ENCODE results near the gene ZC3H4.
A peak's percentile ranks its signal among the peaks of the same experiment; 100 is the strongest.
"Not testable (repeated sequence)": the region's sequence is repeated elsewhere in the genome, so short reads cannot be mapped to it uniquely, and the experiment has no call there.

Gene ZC3H4

DNA sequence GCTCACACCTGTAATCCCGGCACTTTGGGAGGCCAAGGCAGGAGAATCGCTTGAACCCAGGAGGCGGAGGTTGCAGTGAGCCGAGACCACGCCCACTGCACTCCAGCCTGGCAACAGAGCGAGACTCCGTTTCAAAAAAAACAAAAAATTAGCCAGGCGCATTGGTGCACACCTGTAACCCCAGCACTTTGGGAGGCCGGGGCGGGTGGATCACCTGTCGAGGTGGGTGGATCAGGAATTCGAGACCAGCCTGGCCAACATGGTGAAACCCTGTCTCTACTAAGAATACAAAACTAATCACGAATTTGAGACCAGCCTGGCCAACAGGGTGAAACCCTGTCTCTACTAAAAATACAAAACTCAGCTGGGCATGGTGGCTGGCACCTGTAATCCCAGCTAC lies 35.2 kb downstream of the ZC3H4 start:
- not testable (repeated sequence) for DNase-seq

DNA sequence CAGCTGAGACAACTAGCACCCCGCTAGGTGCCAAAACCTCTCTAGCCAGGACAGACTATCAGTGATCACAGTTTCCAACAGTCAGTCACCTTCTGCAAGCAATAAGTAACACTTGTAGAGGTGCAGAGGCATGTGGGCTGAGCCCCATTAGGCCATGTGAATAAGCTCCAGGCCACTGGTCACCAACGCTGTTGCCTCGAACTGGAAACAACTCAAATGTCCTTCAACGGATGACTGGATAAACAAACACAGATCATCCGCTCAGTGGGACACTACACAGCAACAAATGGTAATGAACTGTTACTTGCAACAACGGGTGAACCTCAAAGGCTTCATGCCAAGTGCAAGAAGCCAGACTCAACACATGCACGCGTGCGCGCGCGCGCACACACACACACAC lies 37.6 kb downstream of the ZC3H4 start:
- DNase-seq: no peak

DNA sequence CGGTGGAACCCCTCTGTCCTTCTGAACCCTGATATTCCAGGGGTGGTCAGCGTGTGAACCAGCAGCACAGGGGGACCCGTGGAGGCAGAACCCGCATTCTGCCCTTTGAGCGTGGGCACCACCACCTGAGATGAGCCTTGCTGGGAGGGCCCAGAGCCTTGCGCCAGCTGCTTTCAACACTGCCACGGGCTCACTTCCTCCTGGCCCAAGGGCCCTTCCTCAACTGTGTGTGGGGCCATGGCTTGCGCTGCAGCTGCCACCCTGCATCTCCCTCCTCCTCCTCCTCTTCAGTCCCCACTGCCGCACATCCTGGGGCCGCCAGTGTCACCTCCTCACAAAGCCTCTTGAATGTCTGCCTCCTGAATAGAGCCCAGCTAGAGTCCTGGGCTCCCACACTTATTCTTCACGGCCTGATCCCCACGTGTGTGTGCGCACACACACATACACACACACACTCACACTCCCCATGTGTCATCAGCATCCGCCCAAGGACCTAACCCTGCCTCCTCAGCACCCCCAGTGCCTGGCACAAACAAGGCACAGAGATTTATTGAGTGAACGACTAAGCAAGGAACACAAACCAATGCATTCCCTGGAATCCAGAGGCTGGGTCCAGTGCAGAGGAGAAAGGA lies 38.3 kb downstream of the ZC3H4 start:
- DNase-seq: no peak

DNA sequence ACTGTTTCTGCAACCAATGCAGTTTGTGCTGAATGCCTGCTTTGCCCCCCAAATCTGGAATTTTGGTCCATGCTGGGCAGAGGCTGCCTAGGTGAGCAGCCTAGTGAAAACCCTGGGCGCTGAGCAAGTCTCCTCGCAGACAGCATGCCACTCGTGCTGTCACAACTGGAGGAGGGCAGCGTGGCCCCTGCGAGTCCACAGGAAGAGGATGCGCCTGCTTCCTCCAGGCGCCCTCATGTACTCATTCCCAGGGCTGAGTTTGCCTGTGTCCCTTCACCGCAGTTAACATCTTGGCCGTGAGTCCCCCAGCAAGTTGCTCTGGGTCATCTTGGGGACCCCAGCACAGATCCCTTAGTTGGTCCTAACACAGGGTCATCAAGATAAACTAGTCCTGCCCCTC lies 39.0 kb downstream of the ZC3H4 start:
- no peak for DNase-seq

DNA sequence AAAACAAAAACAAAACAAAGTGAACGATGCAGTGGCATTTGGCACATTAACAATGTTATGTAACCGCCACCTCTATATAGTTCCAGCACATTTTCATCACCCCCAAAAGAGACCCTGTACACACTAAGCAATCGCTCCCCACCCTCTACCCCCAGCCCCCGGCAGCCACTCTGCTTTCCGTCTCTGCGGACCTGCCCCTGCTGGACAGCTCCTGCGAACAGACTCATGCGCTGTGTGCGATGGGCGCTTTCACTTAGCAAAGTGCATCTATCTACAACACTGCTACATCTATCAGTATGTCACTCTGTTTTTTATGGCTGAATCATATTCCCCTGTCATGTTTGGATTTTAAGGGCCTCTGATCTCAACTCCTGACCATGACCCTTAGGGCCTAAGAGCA lies 40.0 kb downstream of the ZC3H4 start:
- DNase-seq: no peak

DNA sequence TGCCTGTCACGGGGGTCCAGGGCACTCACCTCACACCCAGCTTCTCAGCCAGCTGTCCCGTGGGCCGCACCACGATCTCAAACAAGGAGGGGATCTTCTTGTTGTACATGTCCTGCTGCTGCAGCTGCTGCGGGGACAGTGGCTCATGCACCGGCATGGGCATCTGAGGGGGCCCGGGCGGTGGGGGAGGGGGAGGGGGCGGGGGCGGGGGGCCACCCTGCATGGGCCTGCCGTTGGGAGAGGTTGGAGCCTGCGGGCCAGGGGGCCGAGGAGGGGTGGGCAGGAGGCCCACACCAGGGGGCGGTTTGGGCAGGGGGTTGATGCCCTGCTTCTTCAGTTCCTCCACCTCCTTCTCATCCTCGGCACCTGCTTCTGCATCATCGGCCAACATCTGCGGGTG lies 41.3 kb downstream of the ZC3H4 start:
- DNase-seq: no peak

DNA sequence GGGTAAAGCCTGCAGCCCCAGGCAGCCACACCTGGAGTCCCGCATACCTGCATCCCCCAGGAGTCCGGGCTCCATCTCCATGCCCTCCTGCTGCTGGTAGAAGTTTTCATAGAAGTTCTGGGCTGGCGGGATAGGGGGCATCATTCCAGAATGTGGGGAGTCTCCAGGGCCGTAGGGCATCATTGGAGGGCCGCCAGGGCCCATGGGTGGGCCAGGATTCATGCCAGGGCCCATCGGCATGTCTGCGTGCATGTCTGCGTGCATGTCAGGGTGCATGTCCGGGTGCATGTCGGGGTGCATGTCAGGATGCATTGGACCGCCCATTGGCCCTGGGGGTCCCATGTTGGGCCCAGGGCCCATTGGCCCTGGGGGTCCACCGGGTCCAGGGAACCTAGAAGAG lies 41.8 kb downstream of the ZC3H4 start:
- DNase-seq: no peak

DNA sequence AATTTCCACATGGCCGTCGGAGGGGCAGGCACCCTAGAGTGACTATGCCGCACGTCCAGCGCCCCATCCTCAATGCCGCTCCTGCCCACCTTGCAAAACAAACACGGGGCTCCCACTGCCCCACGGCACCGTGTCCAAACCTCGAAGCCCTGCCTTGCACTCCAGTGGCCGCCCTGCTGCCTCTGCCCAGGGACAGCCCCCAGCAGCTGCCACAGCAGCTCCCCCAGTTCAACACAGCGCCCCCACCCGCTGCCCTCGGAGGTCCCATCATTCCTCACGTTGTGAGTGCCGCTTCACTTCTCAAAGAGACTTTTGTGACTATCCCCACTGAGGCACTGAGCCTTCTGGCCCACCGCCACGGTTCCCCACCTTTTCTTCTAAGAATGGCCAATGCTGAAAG lies 42.8 kb downstream of the ZC3H4 start:
- DNase-seq: no peak

DNA sequence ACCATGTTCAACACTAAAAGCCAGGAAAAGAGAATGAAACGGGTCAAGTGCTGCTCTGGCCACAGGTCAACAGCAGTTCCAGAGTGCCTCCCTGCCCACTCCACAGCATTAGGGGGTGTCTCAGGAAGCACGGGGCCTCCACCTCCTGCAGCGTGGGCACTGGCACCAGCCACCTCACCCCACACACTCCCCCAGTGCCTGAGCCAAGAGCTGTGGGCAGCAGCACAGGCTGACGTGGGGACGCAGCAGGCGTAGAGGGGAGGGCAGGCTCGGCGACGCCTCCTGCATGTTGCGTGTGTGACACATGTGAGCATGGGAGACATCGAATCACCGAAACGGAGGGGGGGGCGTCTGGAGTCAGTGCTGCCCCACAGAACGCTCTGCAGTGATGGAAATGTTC lies 43.8 kb downstream of the ZC3H4 start:
- DNase-seq: no peak

DNA sequence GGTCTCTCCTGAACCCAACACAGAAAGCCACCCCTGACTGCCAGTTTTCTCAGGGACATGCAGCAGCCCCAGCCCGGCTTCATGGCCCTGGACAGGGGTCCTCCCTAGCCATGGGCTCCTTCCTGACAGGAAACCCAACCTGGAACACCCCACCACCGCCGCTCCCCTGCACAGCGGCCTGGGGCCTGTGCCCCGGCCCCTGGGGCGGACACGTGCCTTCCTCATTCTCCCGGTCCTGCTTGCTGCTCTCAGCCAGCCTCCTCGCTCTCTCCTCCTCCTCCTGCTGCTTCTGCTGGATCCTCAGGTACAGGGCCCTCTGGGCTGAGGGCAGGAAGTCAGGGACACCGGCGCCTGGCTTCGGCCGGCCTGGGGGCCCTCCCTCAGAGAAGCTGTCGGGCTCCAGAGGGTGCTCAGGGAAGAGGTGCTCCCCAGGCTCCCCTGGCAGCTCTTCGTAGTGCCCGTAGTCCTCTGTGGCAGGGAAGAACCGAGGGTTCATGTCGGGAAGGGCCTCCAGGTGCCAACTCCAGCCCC lies 44.6 kb downstream of the ZC3H4 start:
- DNase-seq: no peak

DNA sequence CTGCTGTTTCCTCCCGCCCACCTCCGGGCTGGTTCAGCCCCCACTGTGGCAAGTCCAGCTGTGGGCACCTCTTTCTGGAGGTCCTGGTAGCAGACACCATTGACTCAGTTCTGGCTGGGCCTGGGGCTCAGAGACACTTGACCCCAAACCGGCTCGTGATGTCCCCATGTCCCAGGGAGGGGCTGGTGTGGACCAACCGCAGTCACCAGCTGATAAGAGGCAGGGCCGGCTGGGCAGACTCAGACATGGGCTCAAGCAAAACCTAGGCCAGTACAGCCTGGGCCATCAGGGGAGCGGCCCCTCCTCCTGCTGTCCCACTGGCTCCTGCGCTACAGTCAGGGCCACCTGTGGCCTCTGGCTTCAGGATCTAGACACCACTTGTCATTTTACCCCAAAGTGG lies 45.3 kb downstream of the ZC3H4 start:
- no peak for DNase-seq

DNA sequence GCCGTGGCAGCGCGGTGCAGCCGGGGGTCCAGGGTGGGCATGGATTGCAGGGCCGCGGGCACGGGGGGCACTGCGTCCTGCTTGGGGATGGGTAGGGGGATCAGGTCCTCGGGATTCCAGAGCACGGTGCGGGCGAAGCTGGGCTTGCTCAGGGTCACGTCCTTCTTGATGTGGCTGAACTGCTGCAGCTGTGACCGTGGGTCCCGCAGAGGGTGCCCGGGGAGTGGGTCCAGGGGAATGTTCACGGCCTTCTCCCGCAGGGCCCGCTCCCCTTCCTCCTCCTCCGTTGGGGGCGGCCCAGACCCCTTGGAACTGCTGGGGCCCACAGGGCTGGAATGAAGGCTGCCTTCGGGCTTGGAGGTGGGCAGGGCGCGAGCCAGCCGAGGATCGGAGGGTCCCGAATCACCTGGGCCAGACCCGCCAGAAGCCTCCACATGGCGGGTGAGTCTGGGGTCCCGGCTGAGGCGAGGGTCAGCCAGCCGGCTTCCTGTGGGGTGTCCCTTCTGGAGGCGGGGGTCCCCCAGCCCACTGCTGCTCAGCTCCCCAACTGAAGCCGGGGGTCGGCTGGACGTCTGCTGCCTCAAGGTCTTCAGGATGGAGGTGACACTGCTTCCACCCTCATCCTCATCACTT lies 46.2 kb downstream of the ZC3H4 start:
- no peak for DNase-seq

DNA sequence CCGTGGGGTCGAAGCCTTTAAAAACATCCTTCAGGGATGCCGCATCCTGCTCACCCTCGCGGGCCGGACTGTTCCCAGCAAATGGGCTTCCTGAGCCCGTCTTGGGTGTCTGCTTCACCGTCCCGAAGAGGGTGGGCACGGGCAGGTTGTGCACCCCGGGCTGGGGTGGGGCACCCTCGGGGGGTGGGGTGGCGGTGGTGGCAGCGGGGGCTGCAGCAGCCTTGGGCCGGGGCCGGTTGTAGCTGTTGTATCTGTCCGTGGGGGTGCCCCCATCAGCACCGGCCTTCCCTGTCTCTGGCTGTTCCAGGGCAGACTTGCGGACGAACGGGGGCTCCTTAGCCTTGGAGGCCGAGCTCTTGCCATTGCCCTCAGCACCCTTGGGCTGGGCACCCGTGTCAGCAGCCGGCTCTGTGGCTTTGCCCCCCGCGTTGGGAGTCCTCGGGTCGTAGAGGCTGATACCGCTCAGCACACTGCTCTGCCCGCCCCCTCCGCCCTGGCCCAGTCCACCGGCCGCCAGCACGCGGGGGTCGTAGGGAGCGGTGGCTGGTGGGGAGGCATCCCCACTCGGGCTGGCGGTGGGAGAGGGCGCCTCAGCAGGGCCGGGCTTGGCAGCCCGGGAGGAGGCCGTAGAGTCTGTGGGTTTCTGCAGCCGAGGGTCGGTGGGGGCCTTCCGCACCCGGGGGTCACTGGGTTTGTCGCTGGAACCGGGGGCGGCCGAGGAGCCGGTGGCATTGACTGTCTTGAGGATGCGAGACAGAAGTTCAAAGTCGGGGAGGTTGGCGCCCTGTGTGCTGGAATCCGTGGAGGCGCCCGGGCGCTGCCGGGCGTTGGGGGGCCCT lies 47.0 kb downstream of the ZC3H4 start:
- DNase-seq: no peak

DNA sequence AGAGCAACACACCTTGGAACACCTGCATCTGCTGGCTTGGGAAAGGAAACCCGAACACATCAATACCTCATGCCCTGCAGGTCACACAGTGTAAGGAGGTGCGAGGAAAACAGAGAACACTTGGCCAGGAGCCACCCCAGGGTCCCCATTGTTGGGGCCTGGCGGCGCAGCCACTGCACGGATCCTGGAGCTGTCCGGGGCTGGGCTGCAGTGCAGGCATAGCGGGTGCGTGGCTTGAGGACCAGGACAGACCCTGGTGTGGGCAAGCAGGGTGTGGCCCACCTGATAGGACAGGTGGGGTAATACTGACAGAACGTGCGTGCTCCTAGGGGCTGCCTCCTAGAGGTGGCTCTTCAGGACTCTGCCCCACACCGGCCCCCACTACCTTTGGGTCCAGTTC lies 48.3 kb downstream of the ZC3H4 start:
- DNase-seq: no peak

DNA sequence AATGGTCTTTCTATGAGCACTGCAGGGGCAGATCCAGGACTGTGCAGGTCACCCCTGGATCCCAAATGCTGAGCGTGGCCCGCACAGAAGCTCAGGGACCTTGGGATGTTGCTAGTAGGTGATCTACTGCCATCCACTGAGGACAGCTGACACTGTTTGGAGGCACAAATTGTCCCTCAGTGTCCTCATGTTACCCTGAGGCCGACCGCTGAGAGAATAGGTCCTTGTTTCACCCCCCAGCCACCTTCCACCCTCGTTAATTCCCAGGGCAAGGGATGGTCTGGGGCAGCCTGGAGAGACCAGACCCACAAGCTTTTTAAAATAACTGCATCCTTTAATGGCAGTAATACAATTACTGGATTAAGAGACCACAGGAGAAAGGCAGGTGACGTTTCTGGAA lies 49.7 kb downstream of the ZC3H4 start:
- no peak for DNase-seq

DNA sequence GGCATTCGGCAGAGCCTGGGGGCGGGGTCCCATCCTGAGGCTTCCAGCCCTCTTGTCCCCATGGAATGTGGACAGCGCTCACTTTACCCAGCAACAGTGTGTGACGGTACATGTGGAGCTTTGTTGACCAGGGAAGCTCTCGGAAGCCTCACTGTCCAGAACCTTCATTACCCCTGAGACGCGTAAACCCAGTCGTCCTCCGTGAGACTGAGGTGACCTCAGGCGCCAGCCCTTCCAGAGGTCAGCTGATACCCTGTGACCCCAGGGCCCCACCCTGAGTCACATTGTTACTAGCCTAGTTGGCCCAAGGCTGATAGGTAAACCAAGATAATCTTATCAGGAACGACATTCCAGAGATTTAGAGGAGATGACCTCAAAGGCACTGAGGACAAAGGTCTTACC lies 55.0 kb downstream of the ZC3H4 start:
- no peak for DNase-seq

DNA sequence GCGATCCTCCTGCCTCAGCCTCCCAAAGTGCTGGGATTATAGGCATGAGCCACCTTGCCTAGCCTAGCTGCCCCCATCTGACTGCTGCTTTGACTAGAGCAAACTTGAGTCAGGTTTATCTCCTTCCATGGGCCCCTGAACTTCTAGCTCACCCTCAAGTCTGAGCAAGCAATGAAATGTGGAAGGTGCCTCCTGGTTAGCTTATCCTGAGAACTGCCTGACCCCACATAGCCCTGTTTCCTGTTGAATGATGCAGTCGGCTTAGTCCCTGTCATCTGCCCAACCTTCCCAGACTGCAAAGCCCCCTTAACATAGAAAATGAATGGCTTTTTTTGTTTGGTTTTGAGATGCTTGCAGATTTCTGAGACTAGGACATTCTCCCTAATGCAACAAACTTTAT lies 56.2 kb downstream of the ZC3H4 start:
- DNase-seq: no peak

DNA sequence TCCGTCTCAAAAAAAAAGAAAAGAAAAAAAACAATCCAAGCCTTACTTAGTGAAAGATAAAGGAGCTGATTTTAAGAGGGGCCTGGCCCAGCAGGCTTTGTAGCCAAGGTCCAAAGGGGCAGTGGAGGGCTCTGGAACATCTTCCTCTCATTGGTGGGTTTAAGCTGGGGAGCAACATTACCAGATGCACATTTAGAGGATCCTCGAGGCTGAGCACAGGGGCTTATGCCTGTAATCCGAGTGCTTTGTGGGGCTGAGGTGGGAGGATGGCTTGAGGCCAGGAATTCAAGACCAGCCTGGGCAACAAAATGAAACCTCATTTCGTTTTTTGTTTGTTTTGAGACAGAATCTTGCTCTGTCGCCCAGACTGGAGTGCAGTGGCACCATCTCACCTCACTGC lies 57.2 kb downstream of the ZC3H4 start:
- no peak for DNase-seq

DNA sequence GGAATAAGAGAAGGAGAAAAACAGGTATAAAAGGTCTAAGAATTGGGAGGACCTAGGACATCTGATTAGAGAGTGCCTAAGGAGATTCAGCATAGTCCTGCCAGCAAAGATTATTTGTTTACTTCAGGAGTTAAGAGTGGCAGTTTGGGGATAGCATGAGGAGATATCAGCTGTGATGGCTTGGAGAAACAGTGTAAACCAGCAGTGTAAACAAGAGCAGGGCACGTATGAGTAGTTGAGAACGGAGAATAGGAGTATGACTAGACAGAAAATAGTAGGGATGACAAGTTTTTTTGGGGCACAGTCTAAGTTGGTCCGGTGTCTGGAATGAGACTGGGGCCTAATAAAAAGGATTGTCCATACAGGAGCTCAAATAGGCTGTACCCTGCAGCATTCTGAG lies 63.0 kb downstream of the ZC3H4 start:
- not testable (repeated sequence) for DNase-seq

DNA sequence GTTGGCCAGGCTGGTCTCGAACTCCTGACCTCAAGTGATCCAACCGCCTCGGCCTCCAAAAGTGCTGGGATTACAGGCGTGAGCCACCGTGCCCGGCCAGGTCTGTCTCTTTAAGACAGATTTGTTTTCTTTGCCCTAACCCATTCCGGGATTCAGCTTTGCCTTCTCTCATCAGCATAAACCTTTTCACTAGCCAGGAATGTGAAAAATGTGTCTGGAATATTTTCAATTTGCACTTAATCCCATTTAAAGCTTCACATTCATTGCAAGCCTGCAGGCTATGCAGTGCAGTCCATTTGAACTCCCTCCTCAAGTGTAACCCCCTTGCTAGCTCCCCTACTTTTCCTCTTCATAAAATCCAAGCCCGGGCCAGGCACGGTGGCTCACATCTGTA lies 64.3 kb downstream of the ZC3H4 start:
- DNase-seq: no peak

DNA sequence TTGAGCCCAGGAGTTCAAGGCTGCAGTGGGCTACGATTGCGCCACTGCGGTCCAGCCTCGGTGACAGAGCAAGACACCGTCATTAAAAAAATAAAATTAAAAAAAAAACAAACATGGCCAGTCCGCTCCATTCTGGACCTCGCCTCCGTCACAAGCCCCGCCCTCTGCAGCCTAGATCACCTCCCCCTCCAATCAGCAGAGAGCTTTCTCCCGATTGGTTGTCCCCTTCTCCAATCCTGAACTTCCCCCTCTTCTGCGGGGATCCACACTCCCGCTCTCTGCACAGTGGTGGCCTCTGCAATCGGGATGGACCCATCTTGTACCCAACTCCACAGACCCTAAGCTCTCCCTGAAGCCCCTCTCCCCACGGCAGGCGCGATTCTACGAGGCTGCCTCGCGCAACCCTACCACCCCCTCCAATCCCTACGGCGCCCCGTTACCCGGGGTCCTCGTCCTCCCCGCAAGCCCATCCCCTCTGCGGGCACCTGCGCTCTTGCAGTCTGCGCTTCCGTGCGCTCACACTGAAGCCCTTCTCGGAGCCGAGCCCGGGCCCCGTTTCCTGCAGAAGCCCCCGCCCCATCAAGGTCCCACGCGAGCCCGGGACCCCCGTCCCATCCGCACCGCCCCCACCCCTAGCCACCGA lies 65.7 kb downstream of the ZC3H4 start:
- peak; percentile 87 to 93 for DNase-seq

DNA sequence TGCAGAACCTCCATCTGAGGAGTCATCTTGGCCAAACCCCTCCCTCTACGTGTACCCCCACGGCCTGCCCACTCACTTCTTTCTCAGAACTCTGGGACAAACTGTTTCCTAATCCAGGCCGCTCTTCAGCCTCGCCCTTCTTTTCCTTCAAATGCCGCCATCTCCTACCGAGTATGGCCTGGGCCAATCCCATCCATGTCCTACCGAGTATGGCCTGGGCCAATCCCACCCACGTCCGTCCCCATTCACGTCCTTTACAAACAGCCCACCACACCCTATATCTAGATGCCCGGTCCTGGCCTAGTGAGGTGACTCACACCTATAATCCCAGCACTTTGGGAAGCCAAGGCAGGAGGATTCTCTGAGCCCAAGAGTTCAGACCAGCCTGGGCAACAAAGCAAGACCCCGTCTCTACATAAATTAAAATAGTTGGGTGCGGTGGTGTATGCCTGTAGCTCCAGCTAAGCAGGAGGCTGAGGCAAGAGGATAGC lies 66.3 kb downstream of the ZC3H4 start:
- no peak for DNase-seq

DNA sequence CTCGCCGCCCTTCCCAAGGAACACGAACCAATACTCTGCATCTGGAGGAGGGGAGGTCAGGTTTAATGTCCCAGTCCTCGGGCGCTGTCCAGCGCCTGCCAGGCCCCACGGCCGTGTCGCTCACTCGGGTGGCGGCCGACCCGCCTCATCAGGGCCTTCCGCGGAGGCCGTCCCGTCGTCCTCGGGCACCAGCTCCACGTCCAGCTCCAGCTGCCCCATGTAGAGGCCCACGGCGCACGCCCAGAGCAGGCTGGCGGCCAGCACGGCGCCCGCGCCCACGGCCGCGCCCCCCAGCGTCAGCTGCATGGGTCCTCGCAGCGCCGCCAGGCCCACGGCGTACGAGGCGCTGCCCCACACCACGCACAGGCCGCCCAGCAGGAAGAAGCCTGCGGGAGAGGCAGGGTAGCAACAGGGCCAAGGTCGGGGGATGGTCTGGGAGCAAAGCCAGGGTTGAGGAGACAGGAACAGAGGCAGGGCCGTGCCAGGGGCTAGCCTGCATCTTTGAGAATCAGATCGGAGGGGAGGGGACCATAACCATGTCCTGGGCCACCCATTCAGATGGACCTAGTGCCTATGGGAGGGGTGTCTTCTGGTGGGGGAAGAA lies 67.6 kb downstream of the ZC3H4 start:
- DNase-seq: no peak

Data from NCI-H446 (cell line).